Frontal cortex (tissue), 4 donors: ENCODE data around the gene B4GALT1. TPM values are rescaled to one million over a fixed set of nuclear protein-coding genes. Genes with fewer than 3 reads are reported as not detected.
A peak's percentile ranks its signal among the peaks of the same experiment; 100 is the strongest.

Experiments
- DNase-seq, 2 donors: peaks; one replicate each; pipeline ENCODE4 v3.0.0; 2012; ENCODE audit warnings: low spot score in 2 of 2
- FAIRE-seq: peaks from 2 replicates; lab custom pipeline; 2012; peaks lifted over from hg19 to GRCh38; lab: Jason Lieb, UNC
- small RNA-seq: library from RNA; depleted of rRNA; stranded (forward); fragments of <200 nt; gene quantifications from one replicate; pipeline ENCODE3, GENCODE V24; 2014
- total RNA-seq: library from RNA; depleted of rRNA; stranded (reverse); fragments of >200 nt; gene quantifications from one replicate; pipeline ENCODE4 v1.2.3, GENCODE V29; 2014
- donor health status: control.
- donor health status: control.
- donor health status: control.

The B4GALT1 gene
- total RNA-seq, 1 donor from 2014 or later = 0.82 TPM

DNA sequence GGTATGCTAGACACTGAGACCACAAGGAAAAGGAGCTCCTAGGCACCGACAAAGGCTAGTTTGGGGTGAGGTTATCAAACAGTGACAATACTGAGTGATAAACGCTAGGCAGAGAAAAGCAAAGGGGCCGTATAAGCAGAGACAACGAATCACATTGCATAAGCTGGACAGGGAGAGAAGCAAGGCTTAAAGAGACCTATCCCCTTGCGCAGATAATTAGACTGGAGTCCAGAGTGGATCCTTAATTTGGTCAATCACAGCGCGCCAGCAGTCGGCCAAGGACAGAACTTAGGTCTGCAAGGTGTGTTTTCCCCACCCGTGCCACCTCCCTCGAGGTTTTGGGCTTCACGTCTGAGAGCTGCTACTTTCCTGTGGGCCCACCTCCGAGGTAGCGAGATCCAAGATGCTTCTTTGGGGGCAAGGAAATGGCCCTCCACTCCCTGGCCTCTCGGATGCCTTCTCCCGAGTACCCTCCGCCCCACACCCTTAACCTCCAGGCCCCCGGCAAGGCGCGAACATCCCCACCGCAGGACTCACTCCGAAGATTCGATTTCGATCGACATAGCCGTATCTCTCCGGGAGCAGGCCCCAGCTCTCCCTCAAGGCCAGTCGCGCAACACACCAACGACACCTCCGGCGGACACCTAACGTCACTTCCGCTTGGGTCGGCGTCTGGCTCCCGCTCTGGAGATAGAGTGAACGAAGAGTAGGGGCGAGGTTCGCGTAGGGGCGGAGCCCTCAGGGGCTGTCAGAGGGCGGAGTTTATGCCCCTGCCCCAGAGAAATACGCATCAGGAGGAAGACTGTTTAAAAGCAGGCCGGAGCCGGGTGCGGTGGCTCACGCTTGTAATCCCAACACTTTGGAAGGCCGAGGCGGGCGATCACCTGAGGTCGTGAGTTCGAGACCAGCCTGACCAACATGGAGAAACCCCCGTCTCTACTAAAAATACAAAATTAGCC lies 90.8 kb downstream of the B4GALT1 start, which contains the start of gene SMU1:
TSS of gene SMU1 (minus strand) at position 629 of the 959 bp plus-strand sequence. CDS start at position 563, 66 bp downstream.
- peak; percentile 79 to 94 for DNase-seq
- FAIRE-seq = no peak

DNA sequence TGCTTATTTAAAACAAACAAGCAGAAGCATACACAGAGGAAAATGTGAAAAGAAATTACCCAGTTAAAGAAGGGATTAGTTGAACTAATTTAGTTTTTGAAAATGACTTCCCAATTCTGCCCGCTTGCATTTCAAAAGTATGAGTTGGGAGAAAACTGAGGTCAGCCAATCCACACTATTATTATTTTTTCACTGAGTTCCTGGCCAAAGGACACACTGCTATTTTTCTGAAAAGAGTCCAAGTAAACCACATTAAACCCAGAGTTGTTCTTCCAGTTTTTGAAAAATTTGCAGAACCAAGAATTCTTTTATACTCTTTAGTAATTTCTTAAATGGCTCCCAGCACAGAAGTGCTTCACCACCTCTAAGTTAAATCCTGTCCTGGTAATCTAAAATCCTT lies 98.1 kb downstream of the B4GALT1 start:
- FAIRE-seq = no peak
- no peak for DNase-seq

DNA sequence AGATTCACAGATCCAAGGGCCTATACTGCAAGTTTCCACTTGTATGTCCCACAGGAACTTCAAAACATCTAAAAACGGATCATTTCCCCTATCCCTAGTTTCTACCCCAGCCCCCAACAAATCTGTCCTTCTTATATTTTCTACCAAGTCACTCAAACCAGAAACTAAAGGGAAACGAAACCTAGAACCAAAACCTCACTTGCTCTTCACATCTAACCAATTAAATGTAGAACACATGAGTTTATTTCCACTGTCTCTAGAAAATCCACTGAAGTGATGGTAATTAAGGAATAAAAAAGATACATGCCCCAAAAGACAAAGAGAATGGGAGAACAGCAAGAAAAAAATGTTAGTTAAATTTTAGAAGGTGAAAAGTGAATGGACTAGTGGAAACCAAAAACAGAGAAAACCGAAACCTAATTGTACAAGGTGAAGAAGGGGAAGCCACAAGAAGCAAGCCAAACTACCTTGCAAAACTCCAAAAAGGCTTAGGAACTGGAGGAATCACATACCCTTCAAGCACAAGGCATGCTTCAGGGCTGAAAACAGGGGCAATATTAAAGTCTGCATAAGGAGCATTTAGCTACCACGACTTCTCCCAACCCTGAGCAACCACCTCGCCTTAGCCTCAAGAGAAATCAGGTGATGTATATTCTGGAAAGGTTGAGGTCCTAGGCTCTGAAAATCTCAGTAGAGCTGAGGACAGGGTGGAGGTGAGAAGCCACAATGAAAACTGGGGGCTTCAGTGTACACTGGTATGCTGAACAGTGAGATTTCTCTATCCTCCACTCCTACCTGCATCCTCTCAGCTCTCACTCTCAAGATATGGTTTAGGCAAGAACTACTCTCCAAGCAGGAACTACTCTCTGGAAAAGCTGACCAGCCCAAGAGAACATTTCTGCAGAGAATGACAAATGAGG lies 101.7 kb downstream of the B4GALT1 start:
- DNase-seq (no peak), FAIRE-seq (no peak)

Small RNAs within 50 kb of the gene (small RNA-seq; reads per million reads assigned to genes)
- gene RNU4ATAC15P = 0.08 reads per million

Other genes with a start within 250 kb of the B4GALT1 start
- 27.3 TPM for gene APTX, start 165.7 kb downstream of the B4GALT1 start, total RNA-seq
- 250 TPM for gene DNAJA1, start 142.1 kb downstream of the B4GALT1 start, total RNA-seq
- 53.4 TPM for gene SMU1, start 90.7 kb downstream of the B4GALT1 start, total RNA-seq
- gene SPINK4, start 72.8 kb upstream of the B4GALT1 start, total RNA-seq = not detected
- gene BAG1, start 97.4 kb upstream of the B4GALT1 start, total RNA-seq = 26.1 TPM
- gene CHMP5, start 97.7 kb upstream of the B4GALT1 start, total RNA-seq = 119 TPM
- 20.0 TPM for gene NFX1, start 123.2 kb upstream of the B4GALT1 start, total RNA-seq
- not detected for gene AQP7, start 235.2 kb upstream of the B4GALT1 start, total RNA-seq